IMR-90 (cell line): Measurements from ENCODE around the gene ADISSP. TPM values are rescaled to one million over a fixed set of nuclear protein-coding genes. Genes with fewer than 3 reads are reported as not detected.

ENCODE experiments used
- ATAC-seq: fragments of 200-7000 bp; cut with Tn5 transposase; 2 replicates; pipeline ENCODE4 v1.9.1; 2020; ENCODE audit warnings: low read depth, mild to moderate bottlenecking, moderate library complexity
- BruUV-seq: library from RNA; stranded (reverse); fragments of 400-500 nt; replicated peaks from 2 replicates; lab custom pipeline; 2021; lab: Mats Ljungman, UMichigan
- CTCF ChIA-PET: fragments of 300-600 bp; formaldehyde crosslinking; extraction: SDS; loops from one replicate; lab custom pipeline; 2021; ENCODE audit warnings: antibody characterized with exemption; lab: Yijun Ruan, JAX
- POLR2A ChIA-PET: fragments of 300-600 bp; sonication (Branson Sonifier 250); formaldehyde crosslinking; loops from one replicate; lab custom pipeline; 2022; ENCODE audit warnings: antibody characterized with exemption; ENCODE audit not compliant: unreplicated experiment; lab: Charles Lee
- DNase-seq: peaks from one replicate; pipeline ENCODE4 v3.0.0; 2013
- H2AFZ ChIP-seq: replicated peaks from 2 replicates; pipeline ENCODE3; 2013; ENCODE audit warnings: low read length, mild to moderate bottlenecking; ENCODE audit not compliant: poor library complexity
- H2AK5ac ChIP-seq: 2 replicates; pipeline ENCODE4 v1.6.1; 2013; ENCODE audit warnings: low read depth, low read length, inconsistent platforms
- H2AK9ac ChIP-seq: replicated peaks from 2 replicates; pipeline ENCODE3; 2013; ENCODE audit warnings: mild to moderate bottlenecking, low read depth, low read length, moderate library complexity; ENCODE audit not compliant: poor library complexity
- H2BK120ac ChIP-seq: 2 replicates; pipeline ENCODE4 v1.6.1; 2013; ENCODE audit warnings: low read depth, low read length, inconsistent platforms
- H2BK15ac ChIP-seq: 3 replicates; pipeline ENCODE4 v1.6.1; 2013; ENCODE audit warnings: low read depth, low read length, inconsistent platforms
- H2BK20ac ChIP-seq: 2 replicates; pipeline ENCODE4 v1.6.1; 2013; ENCODE audit warnings: low read depth, mild to moderate bottlenecking, inconsistent platforms, low read length, moderate library complexity
- H2BK5ac ChIP-seq: 2 replicates; pipeline ENCODE4 v1.6.1; 2013; ENCODE audit warnings: mild to moderate bottlenecking, low read depth, low read length, inconsistent platforms; ENCODE audit not compliant: poor library complexity, severe bottlenecking
- H3K14ac ChIP-seq: replicated peaks from 2 replicates; pipeline ENCODE4 v1.6.1; 2013; ENCODE audit warnings: low read depth, low read length, inconsistent platforms
- H3K18ac ChIP-seq: 2 replicates; pipeline ENCODE4 v1.6.1; 2013; ENCODE audit warnings: low read depth, low read length, control low read depth
- H3K23ac ChIP-seq: 2 replicates; pipeline ENCODE4 v1.6.1; 2013; ENCODE audit warnings: low read depth, low read length, inconsistent platforms
- H3K27ac ChIP-seq: 2 replicates; pipeline ENCODE4 v1.5.1; 2013; ENCODE audit warnings: mild to moderate bottlenecking, control low read depth, low read length; ENCODE audit not compliant: insufficient read depth
- H3K27me3 ChIP-seq: 2 replicates; pipeline ENCODE4 v1.6.1; 2013; ENCODE audit warnings: low read length; ENCODE audit not compliant: control insufficient read depth, insufficient read depth
- H3K36me3 ChIP-seq: 2 replicates; pipeline ENCODE4 v1.6.1; 2013; ENCODE audit warnings: low read length, mixed read lengths; ENCODE audit not compliant: control insufficient read depth, insufficient read depth
- H3K4ac ChIP-seq: 2 replicates; pipeline ENCODE4 v1.6.1; 2013; ENCODE audit warnings: low read depth, low read length, inconsistent platforms
- H3K4me1 ChIP-seq: 2 replicates; pipeline ENCODE4 v1.6.1; 2013; ENCODE audit warnings: low read length, mixed read lengths; ENCODE audit not compliant: control insufficient read depth, insufficient read depth
- H3K4me2 ChIP-seq: 2 replicates; pipeline ENCODE4 v1.6.1; 2013; ENCODE audit warnings: low read depth, mild to moderate bottlenecking, control low read depth, low read length, moderate library complexity
- H3K4me3 ChIP-seq: 2 replicates; pipeline ENCODE4 v1.5.1; 2013; ENCODE audit warnings: low read depth, mild to moderate bottlenecking, control low read depth, low read length, moderate library complexity; ENCODE audit not compliant: insufficient read depth
- H3K56ac ChIP-seq: 2 replicates; pipeline ENCODE4 v1.6.1; 2013; ENCODE audit warnings: low read length, inconsistent platforms; ENCODE audit not compliant: insufficient read depth; ENCODE audit errors: extremely low read depth
- H3K79me1 ChIP-seq, 2 experiments: 2 replicates each; pipeline ENCODE4 v1.6.1; 2013; ENCODE audit warnings: low read length in 2 of 2, inconsistent platforms in 1 of 2, low read depth in 1 of 2
- H3K9ac ChIP-seq: 2 replicates; pipeline ENCODE4 v1.6.1; 2013; ENCODE audit warnings: low read depth, low read length, control low read depth
- H3K9me1 ChIP-seq: 2 replicates; pipeline ENCODE4 v1.6.1; 2013; ENCODE audit warnings: low read length, inconsistent platforms; ENCODE audit not compliant: insufficient read depth
- H3K9me3 ChIP-seq: 2 replicates; pipeline ENCODE4 v1.6.1; 2013; ENCODE audit warnings: low read length; ENCODE audit not compliant: control insufficient read depth, insufficient read depth
- H4K20me1 ChIP-seq: 2 replicates; pipeline ENCODE4 v1.6.1; 2013; ENCODE audit warnings: low read length, inconsistent platforms; ENCODE audit not compliant: insufficient read depth
- H4K5ac ChIP-seq: 2 replicates; pipeline ENCODE4 v1.6.1; 2013; ENCODE audit warnings: mild to moderate bottlenecking, low read depth, low read length, control low read depth
- H4K8ac ChIP-seq, 2 experiments: 2 replicates each; pipeline ENCODE4 v1.6.1; 2013; ENCODE audit warnings: low read depth in 2 of 2, low read length in 2 of 2, control low read depth in 1 of 2, inconsistent platforms in 1 of 2
- H4K91ac ChIP-seq: 2 replicates; pipeline ENCODE4 v1.6.1; 2013; ENCODE audit warnings: low read depth, low read length, inconsistent platforms; ENCODE audit not compliant: insufficient read depth
- CEBPB ChIP-seq: IDR thresholded peaks from 2 replicates; pipeline ENCODE4 v1.6.1; 2012; ENCODE audit warnings: low read depth, low read length, improper control_type of control experiment
- FOS ChIP-seq: fragments of 150-350 bp; IDR thresholded peaks from 2 replicates; pipeline ENCODE4 v1.6.1; 2016; ENCODE audit warnings: low read depth, low read length
- MAFK ChIP-seq: IDR thresholded peaks from 2 replicates; pipeline ENCODE4 v1.6.1; 2012; ENCODE audit warnings: low read depth, low read length, improper control_type of control experiment
- NFE2L2 ChIP-seq: fragments of 150-350 bp; IDR thresholded peaks from 2 replicates; pipeline ENCODE4 v1.6.1; 2016; ENCODE audit warnings: low read depth, mild to moderate bottlenecking, low read length
- POLR2A ChIP-seq: IDR thresholded peaks from 2 replicates; pipeline ENCODE4 v1.6.1; 2012; ENCODE audit warnings: mild to moderate bottlenecking, low read depth, low read length
- RCOR1 ChIP-seq: IDR thresholded peaks from 2 replicates; pipeline ENCODE4 v1.6.1; 2012; ENCODE audit warnings: mild to moderate bottlenecking, low read length, improper control_type of control experiment; ENCODE audit not compliant: insufficient replicate concordance
- SMC3 ChIP-seq: fragments of 150-350 bp; IDR thresholded peaks from 2 replicates; pipeline ENCODE4 v1.6.1; 2016; ENCODE audit warnings: low read depth, mild to moderate bottlenecking, antibody characterized with exemption, low read length, moderate library complexity
- WGBS, 2 experiments: methylation state at CpG; one replicate each; pipeline versions ENCODE4 v1.1.5 to v1.1.7; 2013; ENCODE audit warnings: missing lambda C conversion rate in 2 of 2; ENCODE audit not compliant: insufficient read length in 1 of 2; ENCODE audit errors: extremely low coverage in 2 of 2; 5-methylcytosine and 5-hydroxymethylcytosine counted together
- dilution Hi-C: fragments of 300-500 bp; cut with HindIII; formaldehyde crosslinking; loops from one replicate; pipeline ENCODE4 v1.14.3; 2018; ENCODE audit warnings: low sequenced_read_pairs; ENCODE audit not compliant: unreplicated experiment
- in situ Hi-C: fragments of 300-500 bp; cut with MboI; formaldehyde crosslinking; loops from 3 replicates; pipeline ENCODE4 v1.14.3; 2019; ENCODE audit warnings: low sequenced_read_pairs, inconsistent platforms, mixed read lengths
- intact Hi-C: fragments of 100-400 bp; cut with micrococcal nuclease; formaldehyde crosslinking; loops from 2 replicates; pipeline ENCODE4 v1.10.0; 2022
- polyA plus RNA-seq, 3 experiments: library from polyadenylated mRNA; depleted of rRNA; stranded (reverse); fragments of >200 nt; gene quantifications; 2 replicates each; pipeline ENCODE4 v1.2.3, GENCODE V29; 2012; ENCODE audit warnings: low replicate concordance in 1 of 3
- total RNA-seq: library from RNA; depleted of rRNA; stranded (reverse); fragments of >200 nt; gene quantifications from 2 replicates; pipeline ENCODE4 v1.2.3, GENCODE V29; 2012

The ADISSP gene
- total and polyA plus RNA-seq, 2 of the 4 experiments (the other 2 are of a cell fraction), result 31.9 to 58.2 TPM

GRCh38 chr20:3732327-3733118 lies 35.0 kb downstream of the ADISSP start, which contains the start of gene HSPA12B (continued):
- TF ChIP-seq SMC3, result no peak

- Histone ChIP-seq H2AK5ac (no peak overlapping the region), H2BK120ac (no peak overlapping the region), H3K36me3 (no peaks in the 10 kb centered on the region), H3K27me3 (peaks cover 76% of the 10 kb centered on the region), H3K9me3 (no peaks in the 10 kb centered on the region), H2BK15ac (no peak overlapping the region), H3K9ac (no peak overlapping the region), H4K8ac (no peak overlapping the region), H3K4me1 (no peaks in the 10 kb centered on the region), H3K14ac (no peak overlapping the region), H4K20me1 (no peaks in the 10 kb centered on the region), H2BK20ac (no peak overlapping the region), H3K56ac (no peak overlapping the region), H3K23ac (no peak overlapping the region), H2BK5ac (no peak overlapping the region), H2AFZ (no peak overlapping the region), H3K4me2 (no peak overlapping the region), H3K27ac (no peak overlapping the region), H4K5ac (no peak overlapping the region), H2AK9ac (peak overlapping the region; percentile 72), H3K9me1 (peaks cover 2% of the 10 kb centered on the region; the same call in 1 of the 2 replicates), H3K4ac (no peak overlapping the region), H3K79me1 (no peaks in the 10 kb centered on the region), H4K91ac (no peak overlapping the region), H3K4me3 (no peak overlapping the region), H3K18ac (no peak overlapping the region)
- intact Hi-C loops (no loop called here), dilution Hi-C loops (no loop called here), in situ Hi-C loops (no loop called here)
- CTCF ChIA-PET, result no interaction called here
- DNase-seq (no peak), ATAC-seq (no peak)
- POLR2A ChIA-PET, result no interaction called here
- WGBS, 2 experiments, result 84% methylated on average over 5 of the region's 16 CpGs; no CpG with 5 or more reads in 1 of the 2 experiments
- no TSS peak for BruUV-seq
- no peak for TF ChIP-seq NFE2L2
- no peak for TF ChIP-seq RCOR1
- no peak for TF ChIP-seq POLR2A
- TF ChIP-seq CEBPB, result no peak
- TF ChIP-seq FOS, result no peak
- TF ChIP-seq MAFK, result no peak
- no peak for TF ChIP-seq SMC3
These were observed 35.6 kb downstream of the ADISSP start for GRCh38 chr20:3731944-3732326.
